HEK293 (cell line): Measurements from ENCODE around the gene SLAIN2.

ENCODE experiments used
- BCL11A ChIP-seq: fragments of 450-650 bp; formaldehyde crosslinking; IDR thresholded peaks from 2 replicates; pipeline ENCODE4 v1.5.1; 2016; ENCODE audit warnings: low read depth, missing biosample characterization, missing genetic modification characterization
- GLIS1 ChIP-seq: fragments of 450-650 bp; formaldehyde crosslinking; IDR thresholded peaks from 2 replicates; pipeline ENCODE4 v1.5.1; 2016; ENCODE audit warnings: missing biosample characterization, missing genetic modification characterization
- HOXC10 ChIP-seq: sonication (generic); formaldehyde crosslinking; IDR thresholded peaks from 2 replicates; pipeline ENCODE4 v1.8.1; 2023; ENCODE audit warnings: mild to moderate bottlenecking, missing genetic modification reagents
- KLF1 ChIP-seq: fragments of 450-650 bp; formaldehyde crosslinking; IDR thresholded peaks from 2 replicates; pipeline ENCODE4 v1.5.1; 2016; ENCODE audit warnings: missing biosample characterization, missing genetic modification characterization
- KLF7 ChIP-seq: fragments of 450-650 bp; formaldehyde crosslinking; IDR thresholded peaks from 2 replicates; pipeline ENCODE4 v1.5.1; 2016; ENCODE audit warnings: missing biosample characterization, missing genetic modification characterization, borderline replicate concordance
- OSR2 ChIP-seq: fragments of 450-650 bp; formaldehyde crosslinking; IDR thresholded peaks from 2 replicates; pipeline ENCODE4 v1.5.1; 2016; ENCODE audit warnings: missing biosample characterization, missing genetic modification characterization
- PATZ1 ChIP-seq: fragments of 450-650 bp; formaldehyde crosslinking; IDR thresholded peaks from 2 replicates; pipeline ENCODE4 v1.5.1; 2016; ENCODE audit warnings: missing biosample characterization, missing genetic modification characterization
- SCRT1 ChIP-seq: fragments of 450-650 bp; formaldehyde crosslinking; IDR thresholded peaks from 2 replicates; pipeline ENCODE4 v1.5.1; 2016; ENCODE audit warnings: missing biosample characterization, missing genetic modification characterization, borderline replicate concordance
- SP2 ChIP-seq: fragments of 450-650 bp; formaldehyde crosslinking; IDR thresholded peaks from 2 replicates; pipeline ENCODE4 v1.5.1; 2016; ENCODE audit warnings: missing biosample characterization, missing genetic modification characterization
- SP7 ChIP-seq: fragments of 450-650 bp; formaldehyde crosslinking; IDR thresholded peaks from 2 replicates; pipeline ENCODE4 v1.5.1; 2016; ENCODE audit warnings: missing biosample characterization, missing genetic modification characterization
- TRIM28 ChIP-seq: IDR thresholded peaks from 2 replicates; pipeline ENCODE4 v1.6.1; 2011; ENCODE audit warnings: low read length, control low read depth, borderline replicate concordance
- WT1 ChIP-seq: fragments of 450-650 bp; formaldehyde crosslinking; IDR thresholded peaks from 2 replicates; pipeline ENCODE4 v1.5.1; 2016; ENCODE audit warnings: missing biosample characterization, missing genetic modification characterization
- YY1 ChIP-seq: fragments of 450-650 bp; formaldehyde crosslinking; IDR thresholded peaks from 2 replicates; pipeline ENCODE4 v1.5.1; 2018; ENCODE audit warnings: missing biosample characterization, missing genetic modification characterization
- ZBTB44 ChIP-seq: fragments of 450-650 bp; IDR thresholded peaks from 2 replicates; pipeline ENCODE4 v1.5.1; 2018; ENCODE audit warnings: missing biosample characterization, mild to moderate bottlenecking, missing genetic modification characterization
- ZBTB48 ChIP-seq: fragments of 450-650 bp; formaldehyde crosslinking; IDR thresholded peaks from 2 replicates; pipeline ENCODE4 v1.5.1; 2016; ENCODE audit warnings: missing biosample characterization, missing genetic modification characterization
- ZNF10 ChIP-seq: fragments of 450-650 bp; formaldehyde crosslinking; IDR thresholded peaks from 2 replicates; pipeline ENCODE4 v1.5.1; 2017; ENCODE audit warnings: missing biosample characterization, missing genetic modification characterization
- ZNF114 ChIP-seq: fragments of 450-650 bp; formaldehyde crosslinking; IDR thresholded peaks from 2 replicates; pipeline ENCODE4 v1.5.0; 2017; ENCODE audit warnings: missing biosample characterization, missing genetic modification characterization
- ZNF132 ChIP-seq: fragments of 450-650 bp; formaldehyde crosslinking; IDR thresholded peaks from 2 replicates; pipeline ENCODE4 v1.5.1; 2017; ENCODE audit warnings: missing biosample characterization, missing genetic modification characterization, borderline replicate concordance
- ZNF148 ChIP-seq: fragments of 450-650 bp; formaldehyde crosslinking; IDR thresholded peaks from 2 replicates; pipeline ENCODE4 v1.5.0; 2017; ENCODE audit warnings: missing biosample characterization, missing genetic modification characterization, borderline replicate concordance
- ZNF157 ChIP-seq: fragments of 450-650 bp; formaldehyde crosslinking; IDR thresholded peaks from 2 replicates; pipeline ENCODE4 v1.5.1; 2016; ENCODE audit warnings: missing biosample characterization, missing genetic modification characterization
- ZNF174 ChIP-seq: fragments of 450-650 bp; formaldehyde crosslinking; IDR thresholded peaks from 2 replicates; pipeline ENCODE4 v1.5.0; 2017; ENCODE audit warnings: missing biosample characterization, mild to moderate bottlenecking, missing genetic modification characterization
- ZNF211 ChIP-seq: fragments of 450-650 bp; formaldehyde crosslinking; IDR thresholded peaks from 2 replicates; pipeline ENCODE4 v1.5.1; 2016; ENCODE audit warnings: low read depth, missing biosample characterization, missing genetic modification characterization
- ZNF280C ChIP-seq: fragments of 450-650 bp; formaldehyde crosslinking; IDR thresholded peaks from 2 replicates; pipeline ENCODE4 v1.5.1; 2016; ENCODE audit warnings: missing biosample characterization, missing genetic modification characterization
- ZNF433 ChIP-seq: fragments of 450-650 bp; formaldehyde crosslinking; IDR thresholded peaks from 2 replicates; pipeline ENCODE4 v1.5.1; 2016; ENCODE audit warnings: missing biosample characterization, missing genetic modification characterization, low read depth
- ZNF510 ChIP-seq: fragments of 450-650 bp; formaldehyde crosslinking; IDR thresholded peaks from 2 replicates; pipeline ENCODE4 v1.5.1; 2018; ENCODE audit warnings: mild to moderate bottlenecking, missing genetic modification characterization, missing biosample characterization; ENCODE audit not compliant: insufficient replicate concordance
- ZNF530 ChIP-seq: fragments of 450-650 bp; formaldehyde crosslinking; IDR thresholded peaks from 2 replicates; pipeline ENCODE4 v1.5.1; 2016; ENCODE audit warnings: low read depth, missing biosample characterization, missing genetic modification characterization
- ZNF621 ChIP-seq: fragments of 450-650 bp; formaldehyde crosslinking; IDR thresholded peaks from 2 replicates; pipeline ENCODE4 v1.5.1; 2017; ENCODE audit warnings: missing biosample characterization, missing genetic modification characterization
- ZNF626 ChIP-seq: fragments of 450-650 bp; sonication (Bioruptor Pico); formaldehyde crosslinking; IDR thresholded peaks from 2 replicates; pipeline ENCODE4 v1.5.1; 2018; ENCODE audit warnings: missing biosample characterization, missing genetic modification characterization, inconsistent platforms
- ZNF629 ChIP-seq: fragments of 450-650 bp; formaldehyde crosslinking; IDR thresholded peaks from 2 replicates; pipeline ENCODE4 v1.5.1; 2017; ENCODE audit warnings: missing biosample characterization, missing genetic modification characterization
- ZNF664 ChIP-seq: fragments of 450-650 bp; formaldehyde crosslinking; IDR thresholded peaks from 2 replicates; pipeline ENCODE4 v1.5.1; 2016; ENCODE audit warnings: missing biosample characterization, missing genetic modification characterization
- ZNF692 ChIP-seq: fragments of 450-650 bp; formaldehyde crosslinking; IDR thresholded peaks from 2 replicates; pipeline ENCODE4 v1.5.1; 2016; ENCODE audit warnings: missing biosample characterization, missing genetic modification characterization
- ZSCAN30 ChIP-seq: fragments of 450-650 bp; IDR thresholded peaks from 2 replicates; pipeline ENCODE4 v1.5.1; 2018; ENCODE audit warnings: missing biosample characterization, mild to moderate bottlenecking, missing genetic modification characterization, moderate library complexity

The SLAIN2 gene

GRCh38 chr4:48340965-48341775 lies at the start of gene SLAIN2 (continued):
- peak; percentile 75 for TF ChIP-seq PATZ1 (tag by site-specific recombination)
- no peak for TF ChIP-seq ZNF626 (tag by site-specific recombination)
- TF ChIP-seq ZNF148 (tag by site-specific recombination), result no peak
- no peak; the same call in 1 of the 2 replicates for TF ChIP-seq BCL11A (tag by site-specific recombination)
- no peak for TF ChIP-seq ZNF664
- no peak for TF ChIP-seq ZNF157 (tag by site-specific recombination)
- no peak for TF ChIP-seq ZNF132 (tag by site-specific recombination)
- TF ChIP-seq TRIM28, result no peak
- TF ChIP-seq ZNF692, result peak; percentile 93
- no peak for TF ChIP-seq HOXC10 (CRISPR knock-in tag)
- TF ChIP-seq ZNF211, result no peak
- peak; percentile 87 for TF ChIP-seq SP2
- TF ChIP-seq GLIS1 (tag by site-specific recombination), result peak; percentile 38; the same call in 1 of the 2 replicates
- no peak for TF ChIP-seq ZNF530 (tag by site-specific recombination)
- peak; percentile 81 for TF ChIP-seq KLF1 (tag by site-specific recombination)
- TF ChIP-seq ZNF629 (tag by site-specific recombination), result no peak
- no peak for TF ChIP-seq OSR2 (tag by site-specific recombination)
- no peak for TF ChIP-seq ZSCAN30 (tag by site-specific recombination)
- TF ChIP-seq ZNF510 (tag by site-specific recombination), result no peak
- no peak for TF ChIP-seq ZNF280C (tag by site-specific recombination)
- TF ChIP-seq ZBTB44, result no peak
- no peak for TF ChIP-seq SCRT1 (tag by site-specific recombination)
- peak; percentile 81 for TF ChIP-seq WT1
- TF ChIP-seq SP7, result no peak
- TF ChIP-seq ZNF433, result no peak
- TF ChIP-seq ZNF174, result no peak
- TF ChIP-seq KLF7 (tag by site-specific recombination), result peak; percentile 48; the same call in 1 of the 2 replicates
- no peak for TF ChIP-seq YY1 (tag by site-specific recombination)
- no peak for TF ChIP-seq ZNF10
- TF ChIP-seq ZNF114 (tag by site-specific recombination), result no peak
- no peak for TF ChIP-seq ZBTB48 (tag by site-specific recombination)
- no peak for TF ChIP-seq ZNF621 (tag by site-specific recombination)
